A673 (cell line): Measurements from ENCODE around the gene FBXL17.

Experiments
- EZH2 ChIP-seq: fragments of 200-600 bp; sonication (generic); IDR thresholded peaks from 2 replicates; pipeline ENCODE4 v1.6.1; 2017; ENCODE audit warnings: borderline replicate concordance, low read depth, mild to moderate bottlenecking, mixed read lengths, antibody characterized with exemption, low read length; ENCODE audit not compliant: poor library complexity, severe bottlenecking
- TF ChIP-seq, protein P1 (sequence below): fragments of 300-800, 200-600 bp; sonication (generic); conservative IDR thresholded peaks from 2 replicates; pipeline ENCODE4 v1.5.1; 2017; ENCODE audit warnings: low read depth, mild to moderate bottlenecking, antibody characterized with exemption, low read length, moderate library complexity, mixed read lengths

DNA sequence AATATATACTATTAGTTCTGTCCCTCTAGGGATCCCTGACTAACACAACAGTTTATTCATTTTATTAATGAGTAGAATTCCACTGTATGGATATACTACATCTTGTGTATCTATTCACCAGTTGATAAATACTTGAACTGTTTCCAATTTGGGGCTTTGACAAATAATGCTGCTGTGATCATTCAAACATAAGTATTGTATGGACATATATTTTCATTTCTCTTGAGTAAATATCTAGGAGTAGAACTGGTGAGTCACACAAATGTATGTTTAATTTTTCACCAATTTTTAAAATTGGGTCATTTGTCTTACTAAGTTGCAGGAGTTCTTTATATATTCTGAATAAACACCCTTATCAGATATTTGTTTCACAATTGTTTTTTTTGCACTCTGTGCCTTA is 149.1 kb downstream of the FBXL17 start:
- TF ChIP-seq, protein P1, sequence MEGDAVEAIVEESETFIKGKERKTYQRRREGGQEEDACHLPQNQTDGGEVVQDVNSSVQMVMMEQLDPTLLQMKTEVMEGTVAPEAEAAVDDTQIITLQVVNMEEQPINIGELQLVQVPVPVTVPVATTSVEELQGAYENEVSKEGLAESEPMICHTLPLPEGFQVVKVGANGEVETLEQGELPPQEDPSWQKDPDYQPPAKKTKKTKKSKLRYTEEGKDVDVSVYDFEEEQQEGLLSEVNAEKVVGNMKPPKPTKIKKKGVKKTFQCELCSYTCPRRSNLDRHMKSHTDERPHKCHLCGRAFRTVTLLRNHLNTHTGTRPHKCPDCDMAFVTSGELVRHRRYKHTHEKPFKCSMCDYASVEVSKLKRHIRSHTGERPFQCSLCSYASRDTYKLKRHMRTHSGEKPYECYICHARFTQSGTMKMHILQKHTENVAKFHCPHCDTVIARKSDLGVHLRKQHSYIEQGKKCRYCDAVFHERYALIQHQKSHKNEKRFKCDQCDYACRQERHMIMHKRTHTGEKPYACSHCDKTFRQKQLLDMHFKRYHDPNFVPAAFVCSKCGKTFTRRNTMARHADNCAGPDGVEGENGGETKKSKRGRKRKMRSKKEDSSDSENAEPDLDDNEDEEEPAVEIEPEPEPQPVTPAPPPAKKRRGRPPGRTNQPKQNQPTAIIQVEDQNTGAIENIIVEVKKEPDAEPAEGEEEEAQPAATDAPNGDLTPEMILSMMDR: no peak
- no peak for TF ChIP-seq EZH2
